ENCODE results near the gene RAPGEF1. TPM values are rescaled to one million over a fixed set of nuclear protein-coding genes. Genes with fewer than 3 reads are reported as not detected.

The RAPGEF1 gene
- total and polyA plus RNA-seq, 2 of the 13 experiments (the other 11 are each of a cell fraction or from before 2014, with no cell fraction given), result 21.2 to 38.9 TPM

GRCh38 chr9:131701436-131701781, 38.5 kb downstream of the RAPGEF1 start:
- H4K20me1 ChIP-seq (ENCODE audit: insufficient read depth, low read length), result peaks cover 10% of the 10 kb centered on the region
- intact Hi-C loops (cut with micrococcal nuclease; ENCODE audit: unreplicated experiment), result no loop called here
- ATAC-seq (no peak), FAIRE-seq (no peak), DNase-seq (ENCODE audit: low spot score) (no peak)
- in situ Hi-C loops (cut with HindIII; ENCODE audit: extremely low pct_ligation_motif_present, low pct_unique_long_range_greater_than_20kb), result no loop called here
- ChIA-PET CTCF (ENCODE audit: low intra/inter-chr PET ratio, low total read pairs) (no interaction called here), POLR2A (interaction anchor here (0.8 kb wide), 1 partner anchor 31 kb away, joined by 3 read pairs; no protein-coding TSS in a partner anchor)
- BruUV-seq (replicated peaks), result no TSS peak
- no peak overlapping the region for H3K4me2 ChIP-seq (ENCODE audit: low read depth, low read length)
- TF ChIP-seq CEBPB (IDR thresholded peaks at IDR 0.05; ENCODE audit: borderline replicate concordance, low read depth, low read length) (peak; percentile 52; the same call in 1 of the 2 replicates), ATF7 (IDR thresholded peaks at IDR 0.05) (peak; percentile 61), ATF7 (CRISPR knock-in tag; IDR thresholded peaks at IDR 0.05) (no peak), NFIC (IDR thresholded peaks at IDR 0.05; ENCODE audit: low read length) (no peak), KIAA2018 (CRISPR knock-in tag; IDR thresholded peaks at IDR 0.05; ENCODE audit: borderline replicate concordance) (no peak)
- H3K36me3 ChIP-seq (replicated peaks in 1 of 2; ENCODE audit: control insufficient read depth in 1 of 2, insufficient read depth in 2 of 2, low read length in 2 of 2), result no peaks in the 10 kb centered on the region
- peaks cover 60% of the 10 kb centered on the region for H3K79me2 ChIP-seq (ENCODE audit: insufficient read depth, low read length)
- peaks cover 59% of the 10 kb centered on the region for H3K4me1 ChIP-seq (ENCODE audit: insufficient read depth, low read length)
- 94% methylated on average over 1 of the region's 1 CpG for WGBS (ENCODE audit: low lambda C conversion rate)
- H3K4me3 ChIP-seq (replicated peaks in 1 of 3; ENCODE audit: insufficient read depth in 1 of 3, low read depth in 2 of 3, low read length in 3 of 3), result no peak overlapping the region
- no peak overlapping the region for H2AFZ ChIP-seq (ENCODE audit: low read length)
- no peak overlapping the region for H3K27ac ChIP-seq (ENCODE audit: extremely low read length, insufficient read depth, low read length)
- H3K9ac ChIP-seq (ENCODE audit: insufficient read depth, low read depth, low read length), result no peak overlapping the region
- no peaks in the 10 kb centered on the region for H3K9me3 ChIP-seq (ENCODE audit: low read length)
- no peaks in the 10 kb centered on the region for H3K27me3 ChIP-seq (ENCODE audit: control insufficient read depth in 1 of 2, insufficient read depth in 2 of 2, low read length in 2 of 2)
